ENCODE measurements around the gene SUSD6. TPM values are rescaled to one million over a fixed set of nuclear protein-coding genes. Genes with fewer than 3 reads are reported as not detected.
"Not testable (repeated sequence)": the region's sequence is repeated elsewhere in the genome, so short reads cannot be mapped to it uniquely, and the experiment has no call there.

The SUSD6 gene
- total RNA-seq, 1 experiment from 2014 or later: 3.7 TPM

GRCh38 chr14:69640931-69641330, 29.5 kb downstream of the SUSD6 start:
- Histone ChIP-seq H4K8ac (replicated peaks; ENCODE audit: insufficient read length, low read depth, low read length) (no peak overlapping the region), H3K27ac (ENCODE audit: insufficient read length, low read depth, low read length) (no peak overlapping the region), H2BK12ac (ENCODE audit: insufficient read length, low read depth, low read length) (no peak overlapping the region), H3K23ac (ENCODE audit: insufficient read length, low read depth, low read length) (no peak overlapping the region), H3K4me1 (ENCODE audit: insufficient read depth, low read length) (peaks cover 10% of the 10 kb centered on the region; the same call in 1 of the 2 replicates), H2BK20ac (ENCODE audit: low read depth, low read length, poor library complexity, severe bottlenecking) (no peak overlapping the region), H2AFZ (ENCODE audit: low read length) (no peak overlapping the region), H3K79me2 (ENCODE audit: insufficient read depth, low read length) (no peaks in the 10 kb centered on the region), H3K4me2 (ENCODE audit: insufficient read depth, insufficient read length, low read length) (no peak overlapping the region), H3K14ac (ENCODE audit: insufficient read depth, low read length) (no peak overlapping the region), H3K18ac (ENCODE audit: insufficient read length, low read depth, low read length) (no peak overlapping the region), H4K91ac (ENCODE audit: insufficient read length, low read depth, low read length) (no peak overlapping the region), H2BK120ac (ENCODE audit: low read depth, low read length, poor library complexity, severe bottlenecking) (no peak overlapping the region), H2AK5ac (ENCODE audit: insufficient read length, low read length) (no peak overlapping the region), H3K27me3 (ENCODE audit: insufficient read depth, low read length) (no peaks in the 10 kb centered on the region), H3K4ac (ENCODE audit: low read depth, low read length) (no peak overlapping the region), H4K20me1 (ENCODE audit: control insufficient read depth, insufficient read depth, insufficient read length) (no peaks in the 10 kb centered on the region), H2BK5ac (ENCODE audit: insufficient read length, low read length) (no peak overlapping the region), H4K5ac (ENCODE audit: insufficient read length, low read depth, low read length) (no peak overlapping the region), H3T11ph (ENCODE audit: low read length) (no peak overlapping the region), H2BK15ac (ENCODE audit: low read depth, low read length) (no peak overlapping the region), H3K56ac (ENCODE audit: insufficient read length, low read depth, low read length) (no peak overlapping the region), H3K79me1 (ENCODE audit: insufficient read depth, low read depth, low read length, poor library complexity, severe bottlenecking) (no peaks in the 10 kb centered on the region), H3K9ac (ENCODE audit: extremely low read depth, insufficient read length, low read length) (no peak overlapping the region), H3K9me3 (ENCODE audit: control insufficient read depth, low read depth, low read length) (no peaks in the 10 kb centered on the region), H3K23me2 (ENCODE audit: insufficient read length, low read depth, low read length, poor library complexity, severe bottlenecking) (no peaks in the 10 kb centered on the region)
- H3K27me3 Mint-ChIP-seq (ENCODE audit: low read depth): no peaks in the 10 kb centered on the region
- peaks cover 30 to 35% of the 10 kb centered on the region in 2 experiments for H3K4me1 Mint-ChIP-seq
- peaks cover 28% of the 10 kb centered on the region in 2 experiments for H3K9me3 Mint-ChIP-seq
- DNase-seq: no peak
- WGBS (ENCODE audit: extremely low coverage, insufficient read length, low lambda C conversion rate): no CpG with 5 or more reads among the region's 1 CpG
- H3K27ac Mint-ChIP-seq: no peak overlapping the region
- peaks cover 19 to 24% (median 24%) of the 10 kb centered on the region in 3 experiments for H3K36me3 Mint-ChIP-seq (ENCODE audit: insufficient read depth in 1 of 3, low read depth in 3 of 3)
- TF ChIP-seq CTCF (conservative IDR thresholded peaks at IDR 0.05): no peak
- no peak overlapping the region for H3K4me3 Mint-ChIP-seq

GRCh38 chr14:69642212-69642793, 30.9 kb downstream of the SUSD6 start:
- not testable (repeated sequence) for H3K27me3 Mint-ChIP-seq (ENCODE audit: low read depth); H3K27ac ChIP-seq (ENCODE audit: insufficient read length, low read depth, low read length); H3K4ac ChIP-seq (ENCODE audit: low read depth, low read length); H4K8ac ChIP-seq (replicated peaks; ENCODE audit: insufficient read length, low read depth, low read length); H2AK5ac ChIP-seq (ENCODE audit: insufficient read length, low read length); H3K27me3 ChIP-seq (ENCODE audit: insufficient read depth, low read length); H3T11ph ChIP-seq (ENCODE audit: low read length); H3K9me3 ChIP-seq (ENCODE audit: control insufficient read depth, low read depth, low read length); H2BK15ac ChIP-seq (ENCODE audit: low read depth, low read length); H4K20me1 ChIP-seq (ENCODE audit: control insufficient read depth, insufficient read depth, insufficient read length); H3K23ac ChIP-seq (ENCODE audit: insufficient read length, low read depth, low read length); H2BK120ac ChIP-seq (ENCODE audit: low read depth, low read length, poor library complexity, severe bottlenecking); H3K18ac ChIP-seq (ENCODE audit: insufficient read length, low read depth, low read length); H2BK20ac ChIP-seq (ENCODE audit: low read depth, low read length, poor library complexity, severe bottlenecking); H3K27ac Mint-ChIP-seq; H3K79me2 ChIP-seq (ENCODE audit: insufficient read depth, low read length); H2AFZ ChIP-seq (ENCODE audit: low read length); H2BK12ac ChIP-seq (ENCODE audit: insufficient read length, low read depth, low read length); H3K14ac ChIP-seq (ENCODE audit: insufficient read depth, low read length); H3K23me2 ChIP-seq (ENCODE audit: insufficient read length, low read depth, low read length, poor library complexity, severe bottlenecking); H3K4me2 ChIP-seq (ENCODE audit: insufficient read depth, insufficient read length, low read length); H3K56ac ChIP-seq (ENCODE audit: insufficient read length, low read depth, low read length); H4K91ac ChIP-seq (ENCODE audit: insufficient read length, low read depth, low read length); H3K79me1 ChIP-seq (ENCODE audit: insufficient read depth, low read depth, low read length, poor library complexity, severe bottlenecking); H3K4me3 Mint-ChIP-seq; H4K5ac ChIP-seq (ENCODE audit: insufficient read length, low read depth, low read length); H3K9ac ChIP-seq (ENCODE audit: extremely low read depth, insufficient read length, low read length); H2BK5ac ChIP-seq (ENCODE audit: insufficient read length, low read length); DNase-seq
- Mint-ChIP-seq H3K36me3 (ENCODE audit: insufficient read depth in 1 of 3, low read depth in 3 of 3) (peaks cover 19 to 24% (median 24%) of the 10 kb centered on the region in 3 experiments), H3K4me1 (peaks cover 21% of the 10 kb centered on the region in 2 experiments), H3K9me3 (peaks cover 28% of the 10 kb centered on the region in 2 experiments)
- no CpG with 5 or more reads among the region's 7 CpGs for WGBS (ENCODE audit: extremely low coverage, insufficient read length, low lambda C conversion rate)
- peaks cover 10% of the 10 kb centered on the region; the same call in 1 of the 2 replicates for H3K4me1 ChIP-seq (ENCODE audit: insufficient read depth, low read length)
